Cerebellar cortex (tissue), 1 donor: ENCODE measurements around the gene RAB44.
"Not testable (repeated sequence)": the region's sequence is repeated elsewhere in the genome, so short reads cannot be mapped to it uniquely, and the experiment has no call there.

Experiments used
- DNase-seq: peaks from one replicate; pipeline ENCODE4 v3.0.0-alpha.2; 2015; ENCODE audit warnings: low spot score

The RAB44 gene

DNA sequence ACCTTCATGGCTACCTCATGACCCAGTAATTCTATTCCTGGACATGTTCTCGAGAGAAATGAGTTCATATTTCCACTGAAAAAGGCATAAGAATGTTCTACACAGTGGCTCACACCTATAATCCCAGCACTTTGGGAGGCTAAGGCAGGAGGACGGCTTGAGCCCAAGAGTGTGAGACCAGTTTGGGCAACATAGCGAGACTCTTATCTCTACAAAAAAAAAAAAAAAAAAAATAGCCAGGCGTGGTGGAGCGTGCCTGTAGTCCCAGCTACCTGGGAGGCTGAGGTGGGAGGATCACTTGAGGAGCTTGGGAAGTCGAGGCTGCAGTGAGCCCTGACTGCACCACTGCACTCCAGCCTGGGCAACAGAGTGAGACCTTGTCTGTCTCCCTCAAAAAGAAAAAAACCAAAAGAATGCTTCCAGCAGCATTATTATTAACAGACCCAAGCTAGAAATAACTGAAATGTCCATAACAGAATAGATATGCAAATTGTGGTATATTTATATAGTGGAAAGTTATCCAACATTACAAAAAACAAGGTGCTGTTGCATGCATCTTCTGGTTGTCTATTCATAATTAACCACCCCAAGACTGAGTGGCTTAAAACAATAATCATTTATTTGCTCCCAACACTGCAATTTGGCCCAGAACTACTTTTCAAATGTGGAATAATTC is 9.4 kb upstream of the RAB44 start:
- no peak for DNase-seq

DNA sequence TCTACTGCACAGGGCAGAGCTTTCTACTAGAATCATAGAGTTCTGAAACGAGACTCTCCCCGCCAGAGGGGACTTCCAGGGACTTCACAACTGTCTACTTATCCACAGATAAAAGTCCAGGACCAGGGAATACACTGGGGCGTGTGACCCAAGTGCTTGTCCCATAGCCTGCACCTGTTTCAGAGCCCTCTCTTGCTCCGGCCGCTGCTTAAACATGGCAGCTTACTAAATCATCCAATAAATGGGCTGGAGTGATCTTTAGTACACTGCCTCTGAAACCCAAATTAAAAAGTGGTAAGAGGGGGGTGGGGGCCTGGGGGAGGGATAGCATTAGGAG is 8.9 kb upstream of the RAB44 start:
- DNase-seq, result no peak

DNA sequence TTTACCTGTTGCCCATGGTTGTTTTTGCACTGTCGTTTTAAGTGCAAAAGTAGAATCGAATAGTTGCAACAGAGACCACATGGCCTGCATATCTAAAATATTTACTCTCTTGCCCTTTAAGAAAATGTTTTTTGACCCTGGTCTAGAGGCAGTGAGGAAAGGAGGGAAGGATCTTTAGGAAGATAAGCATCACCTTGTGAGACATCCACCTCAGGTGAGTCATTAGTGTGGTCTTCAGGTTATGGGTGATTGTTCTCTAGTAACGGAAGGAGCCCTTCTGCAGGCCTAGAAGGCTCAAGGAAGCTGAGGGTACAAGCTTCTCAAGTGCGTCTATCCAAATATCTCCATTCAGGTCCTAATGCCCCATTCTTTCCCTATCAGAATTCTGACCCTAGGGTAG is 6.6 kb upstream of the RAB44 start:
- no peak for DNase-seq

DNA sequence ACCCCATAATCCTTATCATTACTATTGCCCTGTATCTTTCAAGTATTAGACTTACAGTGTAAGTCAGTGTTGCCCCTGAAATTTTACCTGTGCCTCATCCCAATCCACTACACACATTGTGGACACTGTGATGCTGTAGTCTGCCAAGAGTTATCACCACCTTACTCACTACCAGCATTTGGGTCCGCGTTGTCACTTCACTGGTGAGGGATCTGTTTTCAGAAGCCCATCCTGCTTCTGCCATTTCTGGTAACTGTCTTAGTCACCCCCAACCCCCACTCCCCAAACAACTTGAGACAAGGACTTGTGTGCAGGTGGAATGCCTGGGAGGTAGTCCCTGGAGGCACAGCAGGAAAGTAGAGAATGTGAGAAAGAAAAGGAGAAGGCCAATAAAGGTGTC is 6.0 kb upstream of the RAB44 start:
- no peak for DNase-seq

DNA sequence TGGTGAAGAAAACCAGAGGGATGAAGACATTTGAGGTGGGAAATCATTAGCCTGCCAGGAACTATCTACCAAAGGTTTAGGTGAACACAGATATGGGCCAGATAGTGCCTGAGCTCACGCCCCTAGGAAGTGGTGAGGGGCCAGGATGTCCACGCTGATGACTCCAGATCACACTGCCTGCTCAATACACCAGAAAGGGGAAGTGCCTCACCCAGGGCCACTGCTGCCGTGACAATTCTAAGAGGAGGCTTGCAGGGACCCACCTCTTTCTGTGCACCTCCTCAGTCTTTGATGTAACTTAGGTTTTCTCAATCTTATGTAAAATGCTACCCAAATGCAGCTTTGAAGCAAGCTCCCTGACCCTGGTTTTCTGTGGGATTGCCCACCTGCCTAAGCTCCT is 5.4 kb upstream of the RAB44 start:
- no peak for DNase-seq

DNA sequence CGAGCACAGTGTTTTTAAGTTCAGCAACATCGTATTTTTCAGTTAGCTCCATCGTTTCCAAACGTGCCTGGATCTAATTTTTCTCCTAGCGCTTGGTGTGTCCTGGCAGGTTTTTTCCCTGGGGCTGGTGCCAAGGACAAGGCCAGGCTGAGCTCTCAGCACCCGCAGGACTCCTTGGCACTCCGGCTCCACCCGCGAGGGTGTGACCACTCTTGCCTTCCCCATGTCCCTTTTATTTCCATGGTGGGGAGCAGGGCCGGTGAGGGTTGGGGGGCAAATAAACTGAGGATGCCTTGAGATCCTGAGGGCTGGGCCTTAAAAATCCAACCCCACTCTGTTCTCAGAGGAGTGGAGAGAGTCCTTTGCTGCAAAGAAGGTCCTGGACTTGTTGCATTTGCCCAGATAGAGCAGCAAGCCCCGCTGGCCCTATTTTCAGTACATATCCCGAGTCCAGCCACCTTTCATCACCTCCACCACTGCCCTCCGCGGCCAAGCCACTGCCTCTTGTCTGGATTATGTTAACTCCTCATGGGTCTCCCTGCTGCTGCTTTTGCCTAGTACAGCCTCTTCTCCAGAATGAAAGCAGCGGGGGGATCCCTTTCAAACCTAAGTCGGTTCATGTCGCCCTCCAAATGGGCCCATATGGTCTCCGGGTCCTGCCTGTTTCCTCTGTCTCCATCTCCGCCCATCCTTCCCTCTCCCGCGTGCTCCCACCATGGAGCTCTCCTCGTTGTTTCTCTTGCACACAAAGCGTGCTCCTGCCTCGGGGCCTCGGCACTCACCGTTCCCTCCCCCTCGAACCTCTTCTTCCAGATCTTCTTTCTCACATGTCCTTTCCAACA is 4.5 kb upstream of the RAB44 start:
- peak; percentile 80 for DNase-seq

DNA sequence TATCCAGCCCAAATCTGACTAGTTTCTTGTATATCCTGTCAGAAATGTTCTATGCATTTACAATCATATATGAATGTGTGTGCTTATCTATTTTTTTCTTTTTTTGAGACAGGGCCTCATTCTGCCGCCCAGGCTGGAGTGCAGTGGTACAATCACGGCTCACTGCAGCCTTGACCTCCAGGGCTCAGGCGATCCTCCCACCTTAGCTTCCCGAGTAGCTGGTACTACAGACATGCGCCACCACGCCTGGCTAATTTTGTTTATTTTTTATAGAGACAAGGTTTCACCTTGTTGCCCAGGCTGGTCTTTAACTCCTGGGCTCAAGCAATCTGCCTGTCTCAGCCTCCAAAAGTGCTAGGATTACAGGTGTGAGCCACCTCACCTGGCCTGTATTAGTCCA is 3.0 kb upstream of the RAB44 start:
- no peak for DNase-seq

DNA sequence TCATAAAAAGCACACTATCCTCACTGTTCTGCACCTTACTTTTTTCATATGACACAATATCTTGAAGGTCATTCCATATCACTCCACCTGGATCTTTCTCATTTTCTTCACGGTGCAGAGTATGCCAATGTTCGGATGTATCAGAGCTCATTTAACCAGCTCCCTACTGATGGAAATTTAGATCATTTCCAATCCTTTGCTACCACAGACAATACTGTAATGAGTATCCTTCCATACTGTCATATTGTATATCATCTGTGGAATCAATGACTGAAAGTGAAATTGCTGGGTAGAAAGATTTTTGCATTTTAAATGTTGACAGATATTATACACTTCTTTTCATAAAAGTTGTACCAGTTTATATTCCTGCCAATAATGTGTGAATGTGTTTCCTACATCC is 2.2 kb upstream of the RAB44 start:
- DNase-seq, result no peak

DNA sequence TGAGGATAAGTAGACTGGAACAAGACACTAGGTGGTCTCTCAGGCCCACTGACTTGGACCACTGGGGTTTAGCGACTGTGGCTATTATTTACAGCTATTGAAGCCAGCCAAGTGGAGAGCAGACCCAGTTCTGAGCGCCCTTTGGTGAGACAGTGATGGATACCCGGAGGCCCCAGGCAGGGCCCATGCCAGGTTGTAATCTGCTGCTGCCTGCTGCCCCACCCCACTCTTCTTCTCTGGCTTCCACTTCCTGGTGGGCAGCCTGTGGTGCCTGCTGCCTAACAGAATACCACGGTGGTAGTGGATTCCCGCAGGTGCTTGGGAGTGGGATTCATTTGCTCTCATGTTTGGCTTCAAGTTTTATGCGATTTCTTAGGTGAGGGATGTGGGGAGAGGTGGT is 570 bp downstream of the RAB44 start:
- no peak for DNase-seq

DNA sequence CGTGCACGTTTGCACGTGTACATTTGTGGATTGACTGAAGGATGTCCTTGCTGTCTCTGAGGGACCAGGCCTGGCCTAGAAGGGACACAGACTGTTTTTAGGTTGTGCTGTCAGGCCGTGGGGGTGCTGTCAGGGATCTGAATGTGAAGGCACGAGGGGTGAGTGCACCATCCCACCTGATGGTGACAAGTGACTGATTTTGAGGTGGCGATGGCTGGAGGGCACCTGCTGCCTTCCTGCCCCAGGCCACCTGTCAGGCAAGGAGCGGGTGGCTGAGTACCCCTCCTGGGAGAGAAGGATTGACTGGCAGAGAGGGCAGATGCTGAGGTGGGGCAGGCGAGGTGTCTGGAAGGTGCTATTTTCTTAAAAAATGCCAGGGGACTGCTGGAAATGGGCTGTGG is 1.2 kb downstream of the RAB44 start:
- no peak for DNase-seq

DNA sequence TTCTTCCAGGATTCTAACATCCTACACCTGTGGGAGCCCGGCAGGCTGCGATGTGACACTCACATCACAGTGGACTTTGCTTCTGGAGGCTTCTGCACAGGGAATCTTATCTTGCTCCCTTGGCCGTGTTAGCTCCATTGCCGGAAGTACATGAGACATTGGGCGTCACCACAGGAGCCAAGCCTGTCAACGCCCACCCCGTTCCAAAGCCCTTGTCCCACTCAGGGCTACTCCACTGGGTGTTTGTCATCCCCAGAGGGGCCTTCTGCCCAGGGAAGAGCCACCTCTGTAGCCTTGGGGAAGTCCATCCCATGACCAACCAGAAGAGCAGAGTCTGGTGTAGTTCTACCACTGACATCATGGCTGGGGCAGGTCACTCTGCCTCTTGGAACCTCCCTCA is 1.7 kb downstream of the RAB44 start:
- DNase-seq, result no peak

DNA sequence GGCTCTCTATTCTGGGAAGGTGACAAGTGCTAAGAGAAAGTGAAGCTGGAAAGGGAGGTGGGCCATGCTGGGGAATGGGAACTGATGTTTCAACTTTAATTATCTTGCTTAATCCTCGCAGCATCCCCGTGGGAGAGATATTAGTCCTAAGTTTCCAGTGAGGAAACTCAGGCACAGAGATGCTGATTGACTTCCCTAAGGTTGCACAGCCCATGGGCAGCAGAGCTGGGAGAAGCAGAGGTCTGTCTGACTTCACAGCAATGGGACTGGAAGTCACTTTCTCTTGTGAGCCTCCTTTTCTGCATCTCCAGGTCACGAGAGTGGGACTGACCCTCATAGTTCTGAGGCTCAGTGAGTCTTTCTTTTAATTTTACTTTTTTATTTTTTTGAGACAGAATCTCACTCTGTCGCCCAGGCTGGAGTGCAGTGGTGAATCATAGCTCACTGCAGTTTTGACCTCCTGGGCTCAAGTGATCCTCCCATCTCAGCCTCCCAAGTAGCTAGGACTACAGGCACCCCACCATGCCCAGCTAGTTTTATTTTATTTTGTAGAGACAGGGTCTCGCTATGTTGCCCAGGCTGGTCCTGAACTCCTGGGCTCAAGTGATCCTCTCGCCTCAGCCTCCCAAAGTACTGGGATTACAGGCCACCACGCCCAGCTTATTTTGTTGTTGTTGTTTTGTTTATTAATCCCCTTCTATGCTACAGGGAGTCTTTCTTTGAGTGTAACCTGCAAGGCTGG is 2.6 kb downstream of the RAB44 start:
- no peak for DNase-seq

DNA sequence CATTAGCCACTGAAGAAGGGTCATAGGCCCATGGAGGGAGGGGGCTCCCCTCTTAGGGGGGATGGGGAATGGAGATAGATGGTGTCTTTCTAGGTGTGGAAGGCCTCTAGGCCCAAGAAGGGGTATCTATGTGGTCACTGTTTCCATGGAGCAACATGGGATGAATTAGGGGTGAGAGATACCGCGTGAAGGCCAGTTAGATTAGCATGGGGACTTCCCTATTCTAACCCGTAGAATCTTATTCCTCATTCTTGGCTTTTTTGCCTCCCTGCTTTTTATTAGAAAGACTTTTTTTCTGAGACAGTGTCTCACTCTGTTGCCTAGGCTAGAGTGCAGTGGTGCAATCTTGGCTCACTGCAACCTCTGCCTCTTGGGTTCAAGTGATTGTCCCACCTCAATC is 3.2 kb downstream of the RAB44 start:
- no peak for DNase-seq

DNA sequence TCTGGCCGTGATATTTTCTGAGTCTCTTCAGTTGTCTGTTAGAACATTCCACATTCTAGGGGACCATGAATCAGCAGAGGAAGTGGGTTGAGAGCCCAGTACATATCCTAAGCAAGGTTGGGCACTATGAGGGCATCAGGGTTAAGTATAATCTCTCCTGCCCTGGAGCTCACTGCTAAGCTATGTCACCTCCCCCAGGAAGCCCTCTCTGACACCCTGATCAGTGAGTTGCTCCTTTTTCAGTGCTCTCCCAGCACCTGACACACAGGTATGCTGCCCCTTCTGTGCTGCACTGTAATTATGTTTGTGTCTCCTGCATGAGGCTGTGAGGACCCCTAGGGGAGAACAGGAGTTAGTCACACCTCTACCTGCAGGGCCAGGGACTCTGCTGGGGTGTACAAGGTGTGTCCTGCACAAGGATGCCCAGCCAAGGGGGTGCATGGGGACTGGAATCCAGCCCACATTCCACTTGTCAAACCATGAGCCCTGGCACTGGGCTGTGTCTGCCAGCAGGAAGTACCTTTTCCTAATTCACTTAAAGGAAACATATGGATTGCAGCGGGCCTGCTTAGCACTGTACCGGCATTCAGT is 3.9 kb downstream of the RAB44 start:
- DNase-seq, result no peak

DNA sequence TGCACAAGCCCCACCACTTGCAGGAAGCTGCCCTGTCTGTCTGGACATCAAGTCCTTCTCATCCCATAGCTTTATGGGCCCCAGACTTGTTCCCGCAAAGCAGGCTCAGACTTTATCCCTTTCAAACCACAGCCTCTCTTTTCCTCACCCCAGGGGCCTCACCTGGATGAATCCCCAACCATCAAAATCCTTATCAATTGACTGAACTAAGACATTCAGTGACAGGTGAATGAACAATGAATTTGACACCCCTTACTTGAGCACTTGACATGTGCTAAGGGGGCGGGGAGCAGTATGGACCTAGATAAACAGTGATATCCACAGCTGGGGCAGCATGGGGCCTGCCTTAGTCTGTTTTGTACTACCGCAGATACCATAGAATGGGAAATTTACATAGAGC is 5.0 kb downstream of the RAB44 start:
- no peak for DNase-seq

DNA sequence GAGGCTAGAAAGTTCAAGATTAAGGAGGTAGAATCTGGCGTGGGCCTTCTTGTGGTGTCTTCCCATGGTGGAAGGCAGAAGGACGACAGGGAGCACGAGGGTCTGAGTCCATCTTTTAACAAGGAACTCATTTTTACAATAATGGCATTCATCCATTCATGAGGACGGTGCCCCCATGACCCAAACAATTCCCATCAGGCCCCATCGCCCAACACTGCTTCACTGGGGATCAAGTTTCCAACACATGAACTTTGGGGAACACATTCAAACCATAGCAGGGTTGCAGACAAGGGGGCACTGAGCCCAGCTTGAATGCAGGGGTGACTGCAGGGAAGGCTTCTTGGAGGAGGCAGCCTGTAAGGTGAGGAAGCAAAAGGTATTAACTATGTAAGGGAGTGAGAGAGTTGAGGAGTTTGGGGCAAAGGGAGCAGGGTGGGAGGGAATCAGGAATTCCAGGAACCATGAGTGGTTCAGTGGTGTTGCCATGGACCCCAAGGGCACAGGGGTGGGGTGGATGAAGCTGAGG is 5.5 kb downstream of the RAB44 start:
- DNase-seq, result no peak

DNA sequence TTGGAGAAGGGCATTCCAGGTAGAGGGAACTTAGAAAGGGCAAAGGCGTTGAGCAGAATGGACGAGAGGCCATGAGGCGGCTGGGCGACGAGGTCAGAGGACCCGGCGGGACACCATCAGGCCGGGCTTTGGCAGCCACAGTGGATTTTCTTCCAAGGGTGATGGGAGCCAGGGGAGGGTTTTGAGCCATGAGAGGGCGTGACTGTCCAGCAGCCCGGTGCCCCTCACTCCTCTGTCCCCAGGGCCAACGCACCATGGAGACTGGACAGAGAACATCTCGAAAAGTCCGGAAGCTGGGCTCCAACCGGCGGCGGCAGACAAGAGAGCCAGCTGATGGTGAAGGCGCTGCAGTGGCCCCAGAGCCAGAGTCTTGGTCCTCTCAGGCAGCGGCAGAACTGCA is 6.4 kb downstream of the RAB44 start:
- no peak for DNase-seq

DNA sequence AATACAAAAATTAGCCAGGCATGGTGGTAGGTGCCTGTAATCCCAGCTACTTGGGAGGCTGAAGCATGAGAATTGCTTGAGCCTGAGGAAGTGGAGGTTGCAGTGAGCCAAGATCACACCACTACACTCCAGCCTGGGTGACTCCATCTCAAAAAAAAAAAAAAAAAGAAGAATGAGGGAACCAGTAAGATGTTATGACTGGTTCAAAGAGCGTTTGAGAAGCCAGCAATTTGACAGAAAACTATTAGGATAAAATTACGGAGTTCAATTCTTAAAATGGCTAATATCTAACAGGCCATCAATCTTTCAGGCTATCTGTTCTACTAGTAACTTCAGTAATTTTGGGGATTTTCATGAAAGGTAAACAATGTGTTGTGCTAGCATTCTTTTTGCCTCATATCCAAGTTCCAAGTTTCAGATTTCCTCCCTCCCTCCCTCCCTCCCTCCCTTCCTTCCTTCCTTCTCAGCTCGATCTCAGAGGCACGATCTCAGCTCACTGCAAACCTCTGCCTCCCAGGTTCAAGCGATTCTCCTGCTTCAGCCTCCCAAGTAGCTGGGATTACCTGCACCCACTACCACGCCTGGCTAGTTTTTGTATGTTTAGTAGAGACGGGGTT is 7.4 kb downstream of the RAB44 start:
- not testable (repeated sequence) for DNase-seq

DNA sequence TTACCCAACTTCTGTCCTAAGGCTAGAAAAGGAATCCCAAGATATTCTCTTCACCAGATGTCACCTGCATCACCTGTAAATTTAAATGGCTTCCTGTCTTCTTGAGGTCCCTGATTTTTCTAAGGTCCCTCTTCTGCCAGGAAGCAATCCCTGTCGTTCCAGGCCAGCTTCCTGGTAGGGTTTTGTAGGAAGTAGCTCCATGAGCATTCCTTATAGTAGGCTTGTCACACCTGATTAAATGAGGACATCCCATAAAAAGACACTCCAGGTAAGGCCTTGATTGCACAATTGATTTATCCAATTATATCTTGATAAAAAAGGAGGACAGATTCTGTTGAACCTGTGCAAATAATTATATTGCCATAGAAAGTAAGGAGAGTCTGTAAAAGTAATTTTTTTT is 8.7 kb downstream of the RAB44 start:
- no peak for DNase-seq

DNA sequence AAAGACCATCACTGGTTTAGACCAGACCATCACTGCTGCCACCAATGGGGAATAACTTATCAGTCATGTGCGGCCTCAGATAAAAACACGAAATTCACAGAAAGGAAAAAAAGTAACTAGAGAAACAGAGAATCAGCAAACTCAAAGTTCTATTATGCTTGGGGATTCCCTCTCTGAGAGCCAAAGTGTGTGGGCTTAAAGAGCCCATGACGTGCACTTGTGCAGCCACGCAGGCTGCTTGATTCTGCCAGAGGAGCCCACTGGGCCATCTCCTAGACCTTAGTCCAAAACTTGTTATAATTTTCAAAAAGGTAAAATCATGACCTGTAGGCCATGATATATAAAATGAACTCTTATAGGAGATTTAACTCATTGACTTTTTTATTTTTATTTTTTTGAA is 15.2 kb downstream of the RAB44 start:
- DNase-seq, result no peak

DNA sequence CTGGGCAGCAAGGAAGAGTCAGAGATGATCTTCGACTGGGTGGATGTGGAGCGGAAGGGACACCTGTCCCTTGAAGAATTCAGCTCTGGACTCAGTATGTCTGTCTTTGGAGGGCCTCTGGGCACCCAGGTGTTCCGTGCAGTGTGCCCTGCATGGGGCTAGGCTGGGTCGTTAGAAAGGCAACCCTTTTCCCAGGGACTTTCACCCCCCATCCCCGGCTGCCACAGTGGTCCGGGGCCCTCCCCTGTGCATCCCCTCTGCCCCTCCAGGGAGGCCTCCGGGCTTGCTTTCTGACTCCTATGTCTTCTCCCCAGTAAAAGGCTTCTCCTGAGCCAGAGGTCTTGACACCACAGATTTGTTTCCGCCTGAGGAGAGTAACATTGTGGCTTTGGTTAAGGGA is 16.2 kb downstream of the RAB44 start:
- DNase-seq, result no peak

DNA sequence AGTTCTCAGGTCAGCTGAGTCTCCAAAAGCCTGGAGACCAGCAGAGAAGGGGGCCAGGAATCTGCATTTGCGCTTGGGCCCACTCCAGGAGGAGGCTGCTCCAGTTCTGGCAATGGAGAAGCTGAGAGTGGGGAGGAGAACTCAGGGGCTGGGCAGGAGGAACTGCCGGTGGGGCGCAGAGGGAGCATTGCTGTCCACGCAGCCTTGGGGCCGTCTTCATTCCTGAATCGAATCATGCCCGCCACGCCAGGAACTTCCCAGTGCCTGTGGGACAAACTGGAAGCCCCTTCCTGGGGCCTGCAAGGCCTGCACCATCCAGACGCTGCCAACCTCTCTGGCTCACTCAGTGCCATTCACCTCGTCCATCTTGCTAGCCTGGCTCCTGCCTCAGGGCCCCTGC is 16.9 kb downstream of the RAB44 start:
- DNase-seq, result no peak
